ENCODE measurements around the gene TASP1.
A peak's percentile ranks its signal among the peaks of the same experiment; 100 is the strongest.
"Not testable (repeated sequence)": the region's sequence is repeated elsewhere in the genome, so short reads cannot be mapped to it uniquely, and the experiment has no call there.

Gene TASP1

GRCh38 chr20:13515796-13516558, 122.8 kb downstream of the TASP1 start:
- DNase-seq (ENCODE audit: extremely low spot score, insufficient read length, low read depth) (no peak), FAIRE-seq (no peak)

- DNase-seq (ENCODE audit: extremely low spot score, insufficient read length, low read depth) (no peak), FAIRE-seq (no peak)
Measured at GRCh38 chr20:13515291-13515690, 123.4 kb downstream of the TASP1 start.

- DNase-seq (ENCODE audit: extremely low spot score, insufficient read length, low read depth) (no peak), FAIRE-seq (no peak)
Measured at GRCh38 chr20:13510837-13511488, 127.8 kb downstream of the TASP1 start.

- no peak for FAIRE-seq
- no peak for DNase-seq (ENCODE audit: extremely low spot score, insufficient read length, low read depth)
Measured at GRCh38 chr20:13507646-13508045, 131.1 kb downstream of the TASP1 start.

GRCh38 chr20:13501500-13501899, 137.2 kb downstream of the TASP1 start:
- FAIRE-seq: no peak
- DNase-seq (ENCODE audit: extremely low spot score, insufficient read length, low read depth): no peak

- FAIRE-seq (no peak), DNase-seq (ENCODE audit: extremely low spot score, insufficient read length, low read depth) (no peak)
Measured at GRCh38 chr20:13494019-13494418, 144.7 kb downstream of the TASP1 start.

- no peak for DNase-seq (ENCODE audit: extremely low spot score, insufficient read length, low read depth)
- no peak for FAIRE-seq
Measured at GRCh38 chr20:13493143-13493542, 145.6 kb downstream of the TASP1 start.

- DNase-seq (ENCODE audit: extremely low spot score, insufficient read length, low read depth) (no peak), FAIRE-seq (no peak)
Measured at GRCh38 chr20:13492001-13492481, 146.7 kb downstream of the TASP1 start.

GRCh38 chr20:13487202-13487601, 151.5 kb downstream of the TASP1 start:
- FAIRE-seq (no peak), DNase-seq (ENCODE audit: extremely low spot score, insufficient read length, low read depth) (no peak)

- FAIRE-seq: no peak
- no peak for DNase-seq (ENCODE audit: extremely low spot score, insufficient read length, low read depth)
Measured at GRCh38 chr20:13486694-13487093, 152.0 kb downstream of the TASP1 start.

GRCh38 chr20:13485576-13485975, 153.2 kb downstream of the TASP1 start:
- no peak for FAIRE-seq

GRCh38 chr20:13485019-13485418, 153.7 kb downstream of the TASP1 start:
- not testable (repeated sequence) for FAIRE-seq; DNase-seq (ENCODE audit: extremely low spot score, insufficient read length, low read depth)

More at GRCh38 chr20:13485576-13485975, 153.2 kb downstream of the TASP1 start:
- DNase-seq (ENCODE audit: extremely low spot score, insufficient read length, low read depth): no peak

- DNase-seq (ENCODE audit: extremely low spot score, insufficient read length, low read depth); FAIRE-seq: not testable (repeated sequence)
Measured at GRCh38 chr20:13483472-13483871, 155.3 kb downstream of the TASP1 start.

- no peak for FAIRE-seq
- no peak for DNase-seq (ENCODE audit: extremely low spot score, insufficient read length, low read depth)
Measured at GRCh38 chr20:13478366-13478765, 160.4 kb downstream of the TASP1 start.

- DNase-seq (ENCODE audit: extremely low spot score, insufficient read length, low read depth): no peak
- no peak for FAIRE-seq
Measured at GRCh38 chr20:13474467-13474866, 164.3 kb downstream of the TASP1 start.

- FAIRE-seq (no peak), DNase-seq (ENCODE audit: extremely low spot score, insufficient read length, low read depth) (no peak)
Measured at GRCh38 chr20:13469262-13469661, 169.5 kb downstream of the TASP1 start.

- DNase-seq (ENCODE audit: extremely low spot score, insufficient read length, low read depth) (no peak), FAIRE-seq (no peak)
Measured at GRCh38 chr20:13468166-13468565, 170.6 kb downstream of the TASP1 start.

- no peak for FAIRE-seq
- DNase-seq (ENCODE audit: extremely low spot score, insufficient read length, low read depth): no peak
Measured at GRCh38 chr20:13464702-13465101, 174.0 kb downstream of the TASP1 start.

- no peak for FAIRE-seq
Measured at GRCh38 chr20:13461849-13462458, 176.8 kb downstream of the TASP1 start.

GRCh38 chr20:13458860-13459451, 179.8 kb downstream of the TASP1 start:
- FAIRE-seq: peak; percentile 93

More at GRCh38 chr20:13461849-13462458, 176.8 kb downstream of the TASP1 start:
- DNase-seq (ENCODE audit: extremely low spot score, insufficient read length, low read depth): no peak

More at GRCh38 chr20:13458860-13459451, 179.8 kb downstream of the TASP1 start:
- peak; percentile 28 for DNase-seq (ENCODE audit: extremely low spot score, insufficient read length, low read depth)

Data from GM18507 (cell line).